Measurements from ENCODE around the gene GTPBP2. TPM values are rescaled to one million over a fixed set of nuclear protein-coding genes. Genes with fewer than 3 reads are reported as not detected.

GTPBP2 gene, protein sequence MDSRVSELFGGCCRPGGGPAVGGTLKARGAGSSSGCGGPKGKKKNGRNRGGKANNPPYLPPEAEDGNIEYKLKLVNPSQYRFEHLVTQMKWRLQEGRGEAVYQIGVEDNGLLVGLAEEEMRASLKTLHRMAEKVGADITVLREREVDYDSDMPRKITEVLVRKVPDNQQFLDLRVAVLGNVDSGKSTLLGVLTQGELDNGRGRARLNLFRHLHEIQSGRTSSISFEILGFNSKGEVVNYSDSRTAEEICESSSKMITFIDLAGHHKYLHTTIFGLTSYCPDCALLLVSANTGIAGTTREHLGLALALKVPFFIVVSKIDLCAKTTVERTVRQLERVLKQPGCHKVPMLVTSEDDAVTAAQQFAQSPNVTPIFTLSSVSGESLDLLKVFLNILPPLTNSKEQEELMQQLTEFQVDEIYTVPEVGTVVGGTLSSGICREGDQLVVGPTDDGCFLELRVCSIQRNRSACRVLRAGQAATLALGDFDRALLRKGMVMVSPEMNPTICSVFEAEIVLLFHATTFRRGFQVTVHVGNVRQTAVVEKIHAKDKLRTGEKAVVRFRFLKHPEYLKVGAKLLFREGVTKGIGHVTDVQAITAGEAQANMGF
- 100 to 1,000 TPM; 107 to 115 TPM for total RNA-seq

DNA sequence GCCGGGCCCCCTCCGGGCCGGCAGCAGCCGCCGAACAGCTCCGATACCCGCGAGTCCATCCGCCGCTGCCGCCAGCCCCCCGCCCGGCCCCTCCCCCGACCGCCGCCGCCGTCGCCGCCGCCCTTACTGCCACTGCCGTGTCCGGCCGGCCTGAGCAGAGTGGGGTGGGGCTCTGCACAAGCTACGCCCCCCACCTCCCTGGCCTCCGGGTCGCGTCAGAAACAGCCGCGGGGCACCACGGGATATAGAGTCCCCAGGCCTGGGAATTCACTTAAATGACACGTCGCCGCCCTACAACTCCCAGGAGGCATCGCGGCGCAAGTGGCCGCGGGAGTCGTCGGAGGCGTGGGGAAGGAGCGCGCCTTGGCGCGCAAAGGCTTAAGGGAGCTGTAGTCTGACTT, at the start of gene GTPBP2:
Gene GTPBP2, minus strand, starts transcription at position 161 of the 401 bp plus-strand sequence. Its CDS starts 102 bp downstream, at position 59.
- H3K27me3 Mint-ChIP-seq: no peaks in the 10 kb centered on the region
- peaks cover 26% of the 10 kb centered on the region for H3K36me3 Mint-ChIP-seq
- no peaks in the 10 kb centered on the region for H3K9me3 Mint-ChIP-seq
- POLR2A ChIA-PET: interaction anchor here (0.6 to 2.3 kb wide), 33 partner anchors 9 to 847 kb away, joined by 3 to 32 read pairs (median 4); partner anchors contain the start of genes BICRAL, CNPY3, HSP90AB1 and POLH
- DNase-seq: peak; percentile 93
- peak within 1 kb of the TSS; percentile 100 for H3K4me3 Mint-ChIP-seq
- peaks cover 34% of the 10 kb centered on the region for H3K4me1 Mint-ChIP-seq
- peak; percentile 83 for ATAC-seq (ENCODE audit: low read depth)
- H3K27ac Mint-ChIP-seq: peak within 1 kb of the TSS; percentile 95

- no peaks in the 10 kb centered on the region for H3K9me3 Mint-ChIP-seq
- POLR2A ChIA-PET: interaction anchor here (1.3 kb wide), 2 partner anchors 9 to 25 kb away, joined by 3 to 4 read pairs; no protein-coding TSS in a partner anchor
- H3K36me3 Mint-ChIP-seq: peaks cover 18% of the 10 kb centered on the region
- H3K4me3 Mint-ChIP-seq: no peak overlapping the region
- no peak for DNase-seq
- H3K4me1 Mint-ChIP-seq: peaks cover 10% of the 10 kb centered on the region
- ATAC-seq (ENCODE audit: low read depth): no peak
- no peaks in the 10 kb centered on the region for H3K27me3 Mint-ChIP-seq
- no peak overlapping the region for H3K27ac Mint-ChIP-seq
Measured at GRCh38 chr6:43678341-43678740, 49.3 kb upstream of the GTPBP2 start.

DNA sequence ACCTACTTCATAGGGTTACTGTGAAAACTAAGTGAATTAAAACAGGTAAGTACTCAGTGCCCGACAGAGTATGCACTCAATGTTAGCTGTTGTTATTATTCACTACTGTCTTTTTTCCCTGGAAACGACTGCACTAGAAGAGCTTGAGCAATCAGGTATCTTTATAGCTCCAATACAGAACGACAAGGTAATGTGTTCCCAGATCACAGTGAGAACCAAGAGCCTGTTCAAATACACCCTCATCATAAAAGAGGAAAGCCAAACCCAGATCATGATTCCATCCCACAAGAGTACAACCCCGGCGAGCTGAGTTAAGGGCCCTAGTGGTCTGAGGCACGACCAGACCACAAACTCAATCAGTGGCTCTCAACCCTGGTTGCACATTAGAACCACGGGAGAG, 48.7 kb upstream of the GTPBP2 start:
- POLR2A ChIA-PET: interaction anchor here (1.3 kb wide), 2 partner anchors 8 to 24 kb away, joined by 3 to 4 read pairs; no protein-coding TSS in a partner anchor

GRCh38 chr6:43676962-43677606, 48.0 kb upstream of the GTPBP2 start:
- H3K27ac Mint-ChIP-seq: no peak overlapping the region
- H3K4me1 Mint-ChIP-seq: peaks cover 7% of the 10 kb centered on the region
- no peaks in the 10 kb centered on the region for H3K27me3 Mint-ChIP-seq
- H3K4me3 Mint-ChIP-seq: no peak overlapping the region
- H3K36me3 Mint-ChIP-seq: peaks cover 21% of the 10 kb centered on the region
- no peak for ATAC-seq (ENCODE audit: low read depth)
- POLR2A ChIA-PET: interaction anchor here (1.3 kb wide), 1 partner anchor 24 kb away, joined by 4 read pairs; no protein-coding TSS in a partner anchor
- no peak for DNase-seq
- H3K9me3 Mint-ChIP-seq: no peaks in the 10 kb centered on the region

More for the DNA sequence above, 48.7 kb upstream of the GTPBP2 start:
- H3K9me3 Mint-ChIP-seq: no peaks in the 10 kb centered on the region
- no peak overlapping the region for H3K4me3 Mint-ChIP-seq
- H3K4me1 Mint-ChIP-seq: peaks cover 7% of the 10 kb centered on the region
- no peak for ATAC-seq (ENCODE audit: low read depth)
- no peak overlapping the region for H3K27ac Mint-ChIP-seq
- no peak for DNase-seq
- peaks cover 20% of the 10 kb centered on the region for H3K36me3 Mint-ChIP-seq
- H3K27me3 Mint-ChIP-seq: no peaks in the 10 kb centered on the region

GRCh38 chr6:43674921-43675320, 45.9 kb upstream of the GTPBP2 start:
- H3K27me3 Mint-ChIP-seq: no peaks in the 10 kb centered on the region
- POLR2A ChIA-PET: interaction anchor here (0.9 kb wide), 1 partner anchor 158 kb away, joined by 3 read pairs; the partner anchor contains the start of genes POLR1C and YIPF3
- H3K36me3 Mint-ChIP-seq: peaks cover 22% of the 10 kb centered on the region
- no peaks in the 10 kb centered on the region for H3K9me3 Mint-ChIP-seq
- no peak overlapping the region for H3K4me3 Mint-ChIP-seq
- peaks cover 20% of the 10 kb centered on the region for H3K4me1 Mint-ChIP-seq
- no peak overlapping the region for H3K27ac Mint-ChIP-seq
- ATAC-seq (ENCODE audit: low read depth) (no peak), DNase-seq (no peak)

GRCh38 chr6:43674291-43674690, 45.2 kb upstream of the GTPBP2 start:
- Mint-ChIP-seq H3K27me3 (no peaks in the 10 kb centered on the region), H3K36me3 (peaks cover 22% of the 10 kb centered on the region), H3K27ac (no peak overlapping the region), H3K9me3 (no peaks in the 10 kb centered on the region), H3K4me3 (no peak overlapping the region), H3K4me1 (peaks cover 22% of the 10 kb centered on the region)
- POLR2A ChIA-PET: no interaction called here
- ATAC-seq (ENCODE audit: low read depth) (no peak), DNase-seq (no peak)

GRCh38 chr6:43673444-43674084, 44.5 kb upstream of the GTPBP2 start:
- POLR2A ChIA-PET: interaction anchor here (0.6 to 0.9 kb wide), 3 partner anchors 12 to 163 kb away, joined by 3 to 6 read pairs (median 3); partner anchors contain the start of genes LRRC73 and MRPS18A
- no peak overlapping the region for H3K27ac Mint-ChIP-seq

DNA sequence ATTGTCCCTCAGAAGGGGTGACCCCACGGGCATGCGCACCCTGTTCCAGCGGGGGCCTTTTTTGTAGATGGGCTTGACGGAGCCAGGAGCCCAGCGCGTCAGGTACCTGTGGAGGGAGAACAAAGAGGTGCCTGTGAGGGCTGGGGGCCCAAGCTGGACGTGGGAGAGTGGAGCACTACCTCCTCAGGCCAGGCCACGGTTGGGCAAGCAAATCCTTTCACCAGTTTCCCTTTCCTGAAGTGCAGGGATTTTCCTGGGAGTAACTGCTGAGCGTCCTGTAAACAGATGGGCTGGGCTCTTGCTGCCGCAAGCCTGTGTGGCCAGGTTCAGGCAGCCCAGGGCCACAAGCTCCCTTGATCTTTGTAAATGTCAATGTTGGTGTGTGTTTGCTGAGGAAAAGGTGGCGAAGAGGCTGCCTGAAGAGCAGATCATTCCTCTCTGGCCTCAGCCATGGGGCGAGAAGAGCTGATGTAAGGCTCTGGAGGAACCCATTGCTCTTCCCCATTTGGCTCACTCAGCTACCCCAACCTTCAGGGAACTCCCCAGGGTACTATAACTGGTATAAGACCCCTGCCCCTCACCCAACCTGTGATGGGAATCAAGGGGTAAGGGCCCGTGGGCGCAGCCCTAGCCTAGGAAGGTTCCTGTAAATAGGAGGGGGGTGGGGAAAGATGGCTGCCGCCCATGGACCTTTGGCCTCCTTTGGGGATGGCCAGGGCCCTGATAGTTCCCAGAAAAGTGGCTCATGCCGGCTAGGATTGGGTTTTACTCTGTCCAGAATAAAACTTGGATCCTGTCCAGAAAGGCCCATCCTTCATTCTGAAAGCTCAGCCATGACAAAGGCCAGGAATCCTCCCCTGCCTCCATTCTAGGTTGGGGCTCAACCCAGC, 43.0 kb upstream of the GTPBP2 start:
- POLR2A ChIA-PET: interaction anchor here (0.8 kb wide), 1 partner anchor 15 kb away, joined by 3 read pairs; the partner anchor contains the start of gene MRPS18A
- peaks cover 37% of the 10 kb centered on the region for H3K4me1 Mint-ChIP-seq
- DNase-seq (no peak), ATAC-seq (ENCODE audit: low read depth) (no peak)
- no peaks in the 10 kb centered on the region for H3K27me3 Mint-ChIP-seq
- H3K9me3 Mint-ChIP-seq: no peaks in the 10 kb centered on the region
- peaks cover 16% of the 10 kb centered on the region for H3K36me3 Mint-ChIP-seq
- H3K4me3 Mint-ChIP-seq: no peak overlapping the region
- no peak overlapping the region for H3K27ac Mint-ChIP-seq

More at GRCh38 chr6:43673444-43674084, 44.5 kb upstream of the GTPBP2 start:
- H3K9me3 Mint-ChIP-seq: no peaks in the 10 kb centered on the region
- DNase-seq (no peak), ATAC-seq (ENCODE audit: low read depth) (no peak)
- no peaks in the 10 kb centered on the region for H3K27me3 Mint-ChIP-seq
- no peak overlapping the region for H3K4me3 Mint-ChIP-seq
- H3K4me1 Mint-ChIP-seq: peaks cover 25% of the 10 kb centered on the region
- H3K36me3 Mint-ChIP-seq: peaks cover 22% of the 10 kb centered on the region

- Mint-ChIP-seq H3K36me3 (peaks cover 16% of the 10 kb centered on the region), H3K27me3 (no peaks in the 10 kb centered on the region), H3K9me3 (no peaks in the 10 kb centered on the region), H3K4me3 (no peak overlapping the region), H3K4me1 (peaks cover 39% of the 10 kb centered on the region), H3K27ac (peak overlapping the region; percentile 84)
- ATAC-seq (ENCODE audit: low read depth) (no peak), DNase-seq (no peak)
- POLR2A ChIA-PET: interaction anchor here (0.8 kb wide), 1 partner anchor 16 kb away, joined by 3 read pairs; the partner anchor contains the start of gene MRPS18A
Measured at GRCh38 chr6:43671011-43671800, 42.1 kb upstream of the GTPBP2 start.

DNA sequence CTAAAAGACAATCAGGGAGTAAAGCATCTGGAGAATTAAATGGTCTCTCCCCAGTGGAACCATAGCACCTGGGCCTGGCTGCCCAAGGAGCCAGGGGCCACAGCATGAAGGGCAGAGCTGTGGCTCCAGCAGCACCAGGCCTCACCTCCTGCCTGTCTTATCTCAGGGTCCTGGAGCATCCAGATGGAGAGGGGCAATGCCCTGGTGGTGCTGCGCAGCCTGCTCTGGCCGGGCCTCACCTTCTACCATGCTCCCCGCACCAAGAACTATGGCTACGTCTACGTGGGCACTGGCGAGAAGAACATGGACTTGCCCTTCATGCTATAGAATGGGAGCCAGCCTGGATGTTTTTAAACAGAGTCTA, 41.5 kb upstream of the GTPBP2 start:
- POLR2A ChIA-PET: interaction anchor here (0.9 to 1.5 kb wide), 3 partner anchors 41 to 404 kb away, joined by 3 to 7 read pairs (median 4); partner anchors contain the start of gene GTPBP2
- Mint-ChIP-seq H3K4me1 (peaks cover 39% of the 10 kb centered on the region), H3K27ac (peak overlapping the region; percentile 84), H3K4me3 (no peak overlapping the region), H3K9me3 (no peaks in the 10 kb centered on the region), H3K36me3 (peaks cover 16% of the 10 kb centered on the region), H3K27me3 (no peaks in the 10 kb centered on the region)
- DNase-seq (no peak), ATAC-seq (ENCODE audit: low read depth) (no peak)

DNA sequence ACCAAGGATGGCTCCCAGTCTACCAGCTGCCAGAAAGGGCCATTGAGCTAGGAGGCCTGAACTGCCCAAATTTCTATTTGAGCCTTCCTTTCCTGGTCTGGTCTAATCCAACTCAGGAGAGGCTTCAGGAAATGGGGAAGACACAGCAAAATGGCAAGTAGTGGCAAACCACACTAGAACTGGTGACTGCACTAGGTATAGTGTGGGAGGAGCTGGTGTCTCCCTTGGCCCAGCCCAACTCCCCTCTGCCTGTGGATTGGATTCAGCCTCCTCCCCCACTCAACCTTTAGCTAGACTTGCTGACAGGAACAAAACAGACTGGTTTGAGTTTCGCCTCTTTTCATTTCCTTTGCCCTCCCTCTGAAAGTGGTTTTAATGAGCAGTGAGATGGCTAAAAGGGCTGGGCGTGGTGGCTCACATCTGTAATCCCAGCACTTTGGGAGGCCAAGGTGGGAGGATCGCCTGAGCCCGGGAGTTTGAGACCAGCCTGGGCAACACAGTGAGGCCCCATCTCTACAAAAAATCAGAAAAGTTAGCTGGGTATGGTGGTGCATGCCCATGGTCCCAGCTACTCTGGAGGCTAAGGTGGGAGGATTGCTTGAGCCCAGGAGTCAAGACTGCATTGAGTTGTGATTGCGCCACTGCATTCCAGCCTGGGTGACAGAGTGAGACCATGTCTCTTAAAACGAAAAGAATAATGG, 41.0 kb upstream of the GTPBP2 start:
- no peaks in the 10 kb centered on the region for H3K27me3 Mint-ChIP-seq
- H3K27ac Mint-ChIP-seq: peak overlapping the region; percentile 84
- peaks cover 16% of the 10 kb centered on the region for H3K36me3 Mint-ChIP-seq
- H3K4me3 Mint-ChIP-seq: peak overlapping the region; percentile 20
- POLR2A ChIA-PET: interaction anchor here (0.7 to 1.7 kb wide), 5 partner anchors 8 to 405 kb away, joined by 3 to 7 read pairs (median 4); partner anchors contain the start of gene GTPBP2
- DNase-seq (no peak), ATAC-seq (ENCODE audit: low read depth) (peak; percentile 65)
- no peaks in the 10 kb centered on the region for H3K9me3 Mint-ChIP-seq
- H3K4me1 Mint-ChIP-seq: peaks cover 39% of the 10 kb centered on the region
